Measurements from ENCODE around the gene RAB7A. TPM values are rescaled to one million over a fixed set of nuclear protein-coding genes. Genes with fewer than 3 reads are reported as not detected.

Gene RAB7A
- total RNA-seq, 6 donors from 2014 or later = 72.3 to 287 (median 139) TPM

DNA sequence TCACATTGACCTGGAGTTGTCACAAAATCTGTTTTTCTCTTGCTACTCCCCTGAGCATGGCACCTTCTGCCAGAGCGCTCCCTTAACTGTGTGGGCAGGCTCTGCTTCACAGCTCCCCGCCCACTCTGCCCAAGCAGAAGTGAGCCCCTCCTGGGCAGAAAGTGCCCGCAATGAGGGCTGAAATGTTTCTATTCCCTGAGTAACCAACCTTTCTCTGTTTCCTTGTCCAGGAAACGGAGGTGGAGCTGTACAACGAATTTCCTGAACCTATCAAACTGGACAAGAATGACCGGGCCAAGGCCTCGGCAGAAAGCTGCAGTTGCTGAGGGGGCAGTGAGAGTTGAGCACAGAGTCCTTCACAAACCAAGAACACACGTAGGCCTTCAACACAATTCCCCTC is 87.1 kb downstream of the RAB7A start:
- WGBS, 2 donors = 65 to 67% methylated on average over 8 of the region's 8 CpGs
- Histone ChIP-seq H3K27ac (peak overlapping the region in 2 of 4 donors; percentile 19 to 22), H3K4me1 (peaks cover 11 to 42% (median 21%) of the 10 kb centered on the region in 4 donors), H3K36me3 (peaks cover 5 to 89% (median 34%) of the 10 kb centered on the region in 4 donors), H3K27me3 (no peaks in the 10 kb centered on the region), H3K4me3 (no peak overlapping the region), H3K9me3 (no peaks in the 10 kb centered on the region)
- TF ChIP-seq CTCF (IDR thresholded peaks at IDR 0.05) (no peak), EP300 (IDR thresholded peaks at IDR 0.05) (no peak), POLR2A (IDR thresholded peaks at IDR 0.05) (no peak), POLR2AphosphoS5 (IDR thresholded peaks at IDR 0.05) (no peak)
- DNase-seq (no peak), ATAC-seq (ENCODE audit: low FRiP score in 2 of 2) (no peak)

DNA sequence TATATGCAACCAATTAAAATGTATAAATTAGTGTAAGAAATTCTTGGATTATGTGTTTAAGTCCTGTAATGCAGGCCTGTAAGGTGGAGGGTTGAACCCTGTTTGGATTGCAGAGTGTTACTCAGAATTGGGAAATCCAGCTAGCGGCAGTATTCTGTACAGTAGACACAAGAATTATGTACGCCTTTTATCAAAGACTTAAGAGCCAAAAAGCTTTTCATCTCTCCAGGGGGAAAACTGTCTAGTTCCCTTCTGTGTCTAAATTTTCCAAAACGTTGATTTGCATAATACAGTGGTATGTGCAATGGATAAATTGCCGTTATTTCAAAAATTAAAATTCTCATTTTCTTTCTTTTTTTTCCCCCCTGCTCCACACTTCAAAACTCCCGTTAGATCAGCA is 88.1 kb downstream of the RAB7A start:
- H3K36me3 ChIP-seq = peaks cover 5 to 83% (median 29%) of the 10 kb centered on the region in 4 donors
- WGBS, 2 donors = 68 to 84% methylated on average over 5 of the region's 5 CpGs
- ATAC-seq (ENCODE audit: low FRiP score in 2 of 2) = no peak
- H3K4me1 ChIP-seq = peaks cover 6 to 32% (median 15%) of the 10 kb centered on the region in 4 donors
- peak overlapping the region in 1 of 4 donors; percentile 46 for H3K27ac ChIP-seq
- H3K4me3 ChIP-seq = no peak overlapping the region
- no peak for DNase-seq
- TF ChIP-seq POLR2A (IDR thresholded peaks at IDR 0.05) = no peak
- TF ChIP-seq EP300 (IDR thresholded peaks at IDR 0.05) = no peak
- TF ChIP-seq CTCF (IDR thresholded peaks at IDR 0.05) = no peak
- no peak for TF ChIP-seq POLR2AphosphoS5 (IDR thresholded peaks at IDR 0.05)
- no peaks in the 10 kb centered on the region for H3K27me3 ChIP-seq
- no peaks in the 10 kb centered on the region for H3K9me3 ChIP-seq

DNA sequence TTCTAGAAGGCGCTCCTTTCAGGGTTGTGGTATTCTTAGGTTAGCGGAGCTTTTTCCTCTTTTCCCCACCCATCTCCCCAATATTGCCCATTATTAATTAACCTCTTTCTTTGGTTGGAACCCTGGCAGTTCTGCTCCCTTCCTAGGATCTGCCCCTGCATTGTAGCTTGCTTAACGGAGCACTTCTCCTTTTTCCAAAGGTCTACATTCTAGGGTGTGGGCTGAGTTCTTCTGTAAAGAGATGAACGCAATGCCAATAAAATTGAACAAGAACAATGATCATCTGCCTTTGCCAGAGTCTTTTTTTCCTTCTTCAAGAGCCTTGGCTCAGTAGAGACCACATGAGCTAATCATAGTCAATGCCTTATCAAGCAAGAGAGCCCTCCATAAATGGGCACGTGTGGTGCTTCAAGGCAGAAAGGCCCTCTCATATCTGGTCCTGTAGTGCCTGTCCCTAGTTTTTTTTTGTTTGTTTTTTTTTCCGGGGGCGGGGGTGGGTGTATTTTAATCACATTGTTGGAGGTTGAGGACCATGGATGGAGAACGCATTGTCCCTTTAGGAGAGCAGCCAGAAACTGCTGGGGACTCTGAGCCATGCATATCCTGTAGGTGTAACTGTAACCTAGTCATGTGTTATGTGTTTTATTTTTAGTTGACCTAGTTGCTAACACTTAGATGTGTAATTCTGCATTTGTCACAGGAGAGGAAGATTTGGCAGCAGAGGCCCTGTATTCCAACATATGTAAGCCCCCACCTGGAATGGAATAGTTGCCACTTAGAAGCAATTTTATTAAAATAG is 88.7 kb downstream of the RAB7A start:
- Histone ChIP-seq H3K4me1 (peaks cover 3 to 27% (median 13%) of the 10 kb centered on the region in 4 donors), H3K4me3 (no peak overlapping the region), H3K36me3 (peaks cover 5 to 80% (median 31%) of the 10 kb centered on the region in 4 donors), H3K27ac (peak overlapping the region in 1 of 4 donors; percentile 14), H3K9me3 (no peaks in the 10 kb centered on the region), H3K27me3 (no peaks in the 10 kb centered on the region)
- no peak for DNase-seq
- peak; percentile 54 to 73 for ATAC-seq (ENCODE audit: low FRiP score in 2 of 2)
- TF ChIP-seq POLR2A (IDR thresholded peaks at IDR 0.05) = no peak
- TF ChIP-seq EP300 (IDR thresholded peaks at IDR 0.05) = no peak
- no peak for TF ChIP-seq CTCF (IDR thresholded peaks at IDR 0.05)
- no peak for TF ChIP-seq POLR2AphosphoS5 (IDR thresholded peaks at IDR 0.05)
- 73 to 84% methylated on average over 8 of the region's 8 CpGs for WGBS, 2 donors

- no peak for DNase-seq
- Histone ChIP-seq H3K4me1 (peaks cover 3 to 27% (median 13%) of the 10 kb centered on the region in 4 donors), H3K36me3 (peaks cover 5 to 79% (median 30%) of the 10 kb centered on the region in 4 donors), H3K27ac (no peak overlapping the region), H3K27me3 (no peaks in the 10 kb centered on the region), H3K9me3 (no peaks in the 10 kb centered on the region), H3K4me3 (no peak overlapping the region)
- no peak for ATAC-seq (ENCODE audit: low FRiP score in 2 of 2)
- TF ChIP-seq CTCF (IDR thresholded peaks at IDR 0.05) = no peak
- no peak for TF ChIP-seq POLR2AphosphoS5 (IDR thresholded peaks at IDR 0.05)
- TF ChIP-seq EP300 (IDR thresholded peaks at IDR 0.05) = no peak
- TF ChIP-seq POLR2A (IDR thresholded peaks at IDR 0.05) = no peak
- WGBS, 2 donors = 60 to 72% methylated on average over 3 of the region's 3 CpGs
Measured at GRCh38 chr3:128815318-128816064, 89.5 kb downstream of the RAB7A start.
